Activated naive CD8-positive, alpha-beta T cell treated with anti-CD3 and anti-CD28 coated beads, Interleukin-2, amount 50 U/mL, for 24 hours (primary cell): ENCODE results near the gene ACBD6.
A peak's percentile ranks its signal among the peaks of the same experiment; 100 is the strongest.

Experiments used
- ATAC-seq: fragments of 150-1000 bp; cut with Tn5 transposase; one replicate; pipeline ENCODE4 v1.10.0; 2021
- DNase-seq: peaks from one replicate; pipeline ENCODE4 v3.0.0; 2021
- H3K27ac Mint-ChIP-seq: one replicate; pipeline ENCODE4 v1.8.0; 2021; ENCODE audit warnings: mild to moderate bottlenecking, mixed read lengths
- H3K27me3 Mint-ChIP-seq: one replicate; pipeline ENCODE4 v1.8.0; 2021; ENCODE audit warnings: mixed read lengths
- H3K36me3 Mint-ChIP-seq: one replicate; pipeline ENCODE4 v1.8.0; 2021; ENCODE audit warnings: low read depth, mixed read lengths
- H3K4me1 Mint-ChIP-seq: one replicate; pipeline ENCODE4 v1.8.0; 2021; ENCODE audit warnings: mixed read lengths
- H3K4me3 Mint-ChIP-seq: one replicate; pipeline ENCODE4 v1.8.0; 2021; ENCODE audit warnings: mild to moderate bottlenecking, moderate library complexity, mixed read lengths
- H3K9me3 Mint-ChIP-seq: one replicate; pipeline ENCODE4 v1.8.0; 2021; ENCODE audit warnings: mixed read lengths

The ACBD6 gene

GRCh38 chr1:180248731-180249681 is 253.4 kb downstream of the ACBD6 start:
- no peak overlapping the region for H3K4me3 Mint-ChIP-seq

DNA sequence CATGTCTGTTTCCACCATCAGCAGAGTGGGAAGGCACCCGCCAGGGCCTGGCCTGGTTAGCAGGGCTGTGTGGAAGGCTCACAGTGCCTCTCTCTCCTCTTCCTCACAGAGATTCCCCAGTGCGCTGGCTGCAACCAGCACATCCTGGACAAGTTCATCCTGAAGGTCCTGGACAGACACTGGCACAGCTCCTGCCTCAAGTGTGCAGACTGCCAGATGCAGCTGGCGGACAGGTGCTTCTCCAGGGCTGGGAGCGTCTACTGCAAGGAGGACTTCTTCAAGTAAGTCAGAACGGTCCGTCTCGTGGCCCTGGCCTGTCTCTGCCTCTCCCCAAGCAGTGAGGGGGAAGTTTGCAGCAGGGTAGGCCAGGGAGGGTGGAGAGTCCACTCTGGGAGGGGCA is 254.2 kb downstream of the ACBD6 start:
- DNase-seq (no peak), ATAC-seq (no peak)
- Mint-ChIP-seq H3K4me1 (peaks cover 2% of the 10 kb centered on the region), H3K9me3 (no peaks in the 10 kb centered on the region), H3K4me3 (no peak overlapping the region), H3K27me3 (peaks cover 31% of the 10 kb centered on the region), H3K36me3 (no peaks in the 10 kb centered on the region), H3K27ac (no peak overlapping the region)

More at GRCh38 chr1:180248731-180249681, 253.4 kb downstream of the ACBD6 start:
- Mint-ChIP-seq H3K4me1 (peaks cover 2% of the 10 kb centered on the region), H3K27me3 (peaks cover 28% of the 10 kb centered on the region), H3K27ac (no peak overlapping the region), H3K9me3 (no peaks in the 10 kb centered on the region), H3K36me3 (no peaks in the 10 kb centered on the region)
- no peak for ATAC-seq
- DNase-seq, result peak; percentile 20

GRCh38 chr1:180247580-180247979 is 254.8 kb downstream of the ACBD6 start:
- Mint-ChIP-seq H3K4me3 (no peak overlapping the region), H3K27ac (no peak overlapping the region), H3K27me3 (peaks cover 32% of the 10 kb centered on the region), H3K36me3 (no peaks in the 10 kb centered on the region), H3K4me1 (peaks cover 2% of the 10 kb centered on the region), H3K9me3 (no peaks in the 10 kb centered on the region)
- ATAC-seq (no peak), DNase-seq (no peak)

DNA sequence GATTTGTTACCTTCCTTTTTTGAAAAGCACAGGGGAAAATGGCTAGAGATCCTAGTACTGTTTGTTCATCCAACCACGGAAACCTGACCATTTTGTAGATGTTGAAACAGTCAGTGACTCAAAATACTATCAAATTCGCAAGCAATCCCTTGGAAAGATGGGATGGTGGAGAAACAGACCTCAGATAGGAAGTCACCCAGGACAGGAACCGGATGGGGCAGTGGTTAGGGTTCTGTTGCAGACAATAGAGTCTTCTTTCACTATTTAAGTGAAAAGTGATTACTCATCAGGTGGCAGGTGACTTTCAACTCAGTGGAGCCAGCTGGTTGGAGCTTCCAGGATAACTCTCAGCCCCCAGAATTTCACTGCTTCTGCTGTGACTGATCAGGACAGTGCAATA is 255.3 kb downstream of the ACBD6 start:
- Mint-ChIP-seq H3K36me3 (no peaks in the 10 kb centered on the region), H3K4me3 (no peak overlapping the region), H3K4me1 (peaks cover 2% of the 10 kb centered on the region), H3K27me3 (peaks cover 35% of the 10 kb centered on the region), H3K9me3 (no peaks in the 10 kb centered on the region), H3K27ac (no peak overlapping the region)
- DNase-seq (no peak), ATAC-seq (no peak)

- H3K9me3 Mint-ChIP-seq, result no peaks in the 10 kb centered on the region
- ATAC-seq, result no peak
- H3K27ac Mint-ChIP-seq, result no peak overlapping the region
- peaks cover 2% of the 10 kb centered on the region for H3K4me1 Mint-ChIP-seq
- DNase-seq, result no peak
- peaks cover 37% of the 10 kb centered on the region for H3K27me3 Mint-ChIP-seq
- H3K36me3 Mint-ChIP-seq, result no peaks in the 10 kb centered on the region
- no peak overlapping the region for H3K4me3 Mint-ChIP-seq
Measured at GRCh38 chr1:180246579-180246978, 255.8 kb downstream of the ACBD6 start.

DNA sequence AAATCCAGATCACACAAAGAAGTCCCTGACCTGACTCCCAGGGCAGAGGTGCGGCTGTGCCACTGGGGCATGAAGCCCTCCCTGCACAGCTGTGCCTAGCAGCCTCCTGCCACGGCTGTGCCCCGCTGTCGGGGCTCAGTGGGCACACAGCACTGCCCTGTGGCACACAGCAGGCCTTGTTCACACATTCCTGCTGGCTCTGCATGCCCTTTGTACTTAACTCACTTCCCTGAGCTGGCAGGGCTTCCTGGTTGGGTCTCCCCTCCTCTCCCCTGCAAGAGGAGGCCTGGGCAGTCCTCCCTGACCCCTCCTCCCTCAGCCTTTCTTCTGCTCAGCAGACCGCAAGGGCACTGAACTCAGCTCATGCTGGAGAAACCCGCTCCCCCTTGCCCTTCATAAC is 257.5 kb downstream of the ACBD6 start:
- no peak overlapping the region for H3K27ac Mint-ChIP-seq
- no peaks in the 10 kb centered on the region for H3K9me3 Mint-ChIP-seq

DNA sequence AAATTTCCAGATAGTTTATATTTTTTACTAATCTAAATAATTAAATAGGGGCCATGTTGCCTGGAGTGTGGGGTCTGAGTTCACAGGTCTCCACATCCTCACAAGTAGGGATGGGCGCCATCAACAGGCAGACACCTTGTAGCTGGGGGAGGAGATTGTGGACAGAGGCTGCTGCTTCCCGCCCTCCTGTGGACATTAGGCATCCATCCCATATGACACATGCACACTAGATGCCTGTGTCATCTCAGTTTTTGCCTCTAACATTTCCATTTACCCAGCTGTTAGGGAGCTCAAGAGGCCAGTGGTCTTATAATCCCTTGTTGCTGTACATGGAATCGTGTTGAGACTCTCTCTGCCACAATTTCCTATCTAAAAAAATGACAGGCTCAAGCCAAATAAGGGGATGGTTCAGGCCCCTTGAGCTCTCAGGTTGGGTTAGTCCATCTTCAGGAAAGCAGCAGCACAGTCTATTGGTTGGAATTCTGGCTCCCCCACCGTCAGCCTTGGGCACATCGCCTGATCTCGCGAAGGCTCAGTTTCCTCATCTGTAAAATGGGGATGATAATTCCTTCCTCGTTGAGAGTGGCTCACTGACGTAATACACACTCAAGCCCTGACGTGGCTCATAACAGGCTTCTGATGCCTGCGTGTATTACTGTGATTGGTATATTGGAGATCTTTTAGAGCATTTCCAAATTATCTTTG is 258.7 kb downstream of the ACBD6 start:
- Mint-ChIP-seq H3K36me3 (no peaks in the 10 kb centered on the region), H3K4me1 (no peaks in the 10 kb centered on the region), H3K27ac (no peak overlapping the region), H3K9me3 (no peaks in the 10 kb centered on the region), H3K4me3 (no peak overlapping the region), H3K27me3 (peaks cover 49% of the 10 kb centered on the region)
- ATAC-seq, result no peak
- DNase-seq, result no peak

More for the DNA sequence above, 257.5 kb downstream of the ACBD6 start:
- H3K4me3 Mint-ChIP-seq, result no peak overlapping the region
- no peaks in the 10 kb centered on the region for H3K4me1 Mint-ChIP-seq
- no peak for ATAC-seq
- H3K36me3 Mint-ChIP-seq, result no peaks in the 10 kb centered on the region
- DNase-seq, result no peak
- peaks cover 45% of the 10 kb centered on the region for H3K27me3 Mint-ChIP-seq

DNA sequence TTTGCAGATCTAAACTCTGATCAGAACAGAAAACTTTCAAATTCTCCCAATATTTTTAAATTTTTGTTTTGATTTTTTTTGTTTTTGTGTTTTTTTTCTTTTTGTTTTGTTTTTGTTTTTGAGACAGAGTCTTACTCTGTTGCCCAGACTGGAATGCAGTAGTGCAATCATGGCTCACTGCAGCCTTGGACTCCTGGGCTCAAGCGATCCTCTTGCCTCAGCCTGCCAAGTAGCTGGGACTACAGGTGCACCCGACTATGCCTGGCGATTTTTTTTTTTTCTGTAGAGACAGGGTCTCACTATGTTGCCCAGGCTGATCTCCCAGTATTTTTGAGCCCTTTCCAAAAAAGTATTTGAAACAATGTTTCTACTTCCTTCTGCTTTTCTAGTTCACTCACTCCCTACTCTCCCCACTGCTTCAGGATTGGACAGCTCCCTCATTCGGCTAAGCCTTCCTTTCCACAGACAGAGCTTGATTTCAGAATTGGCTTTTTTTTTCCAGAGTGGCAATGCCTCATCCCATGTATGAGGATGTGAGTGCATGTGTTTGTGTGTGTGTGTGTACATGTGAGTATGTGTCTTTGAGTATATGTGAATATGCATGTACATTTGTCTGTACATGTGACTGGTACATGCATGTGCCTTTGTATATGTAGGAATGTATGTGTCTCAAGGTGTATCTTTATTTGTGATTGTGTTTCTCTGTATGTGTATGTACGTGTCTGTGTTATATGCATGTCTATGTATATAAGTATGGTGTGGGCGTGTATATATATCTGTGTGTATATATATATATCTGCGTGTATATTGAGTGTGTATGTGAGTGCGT is 260.4 kb downstream of the ACBD6 start:
- Mint-ChIP-seq H3K36me3 (no peaks in the 10 kb centered on the region), H3K4me3 (no peak overlapping the region), H3K27me3 (peaks cover 66% of the 10 kb centered on the region), H3K9me3 (no peaks in the 10 kb centered on the region), H3K4me1 (no peaks in the 10 kb centered on the region), H3K27ac (no peak overlapping the region)
- ATAC-seq (no peak), DNase-seq (no peak)

DNA sequence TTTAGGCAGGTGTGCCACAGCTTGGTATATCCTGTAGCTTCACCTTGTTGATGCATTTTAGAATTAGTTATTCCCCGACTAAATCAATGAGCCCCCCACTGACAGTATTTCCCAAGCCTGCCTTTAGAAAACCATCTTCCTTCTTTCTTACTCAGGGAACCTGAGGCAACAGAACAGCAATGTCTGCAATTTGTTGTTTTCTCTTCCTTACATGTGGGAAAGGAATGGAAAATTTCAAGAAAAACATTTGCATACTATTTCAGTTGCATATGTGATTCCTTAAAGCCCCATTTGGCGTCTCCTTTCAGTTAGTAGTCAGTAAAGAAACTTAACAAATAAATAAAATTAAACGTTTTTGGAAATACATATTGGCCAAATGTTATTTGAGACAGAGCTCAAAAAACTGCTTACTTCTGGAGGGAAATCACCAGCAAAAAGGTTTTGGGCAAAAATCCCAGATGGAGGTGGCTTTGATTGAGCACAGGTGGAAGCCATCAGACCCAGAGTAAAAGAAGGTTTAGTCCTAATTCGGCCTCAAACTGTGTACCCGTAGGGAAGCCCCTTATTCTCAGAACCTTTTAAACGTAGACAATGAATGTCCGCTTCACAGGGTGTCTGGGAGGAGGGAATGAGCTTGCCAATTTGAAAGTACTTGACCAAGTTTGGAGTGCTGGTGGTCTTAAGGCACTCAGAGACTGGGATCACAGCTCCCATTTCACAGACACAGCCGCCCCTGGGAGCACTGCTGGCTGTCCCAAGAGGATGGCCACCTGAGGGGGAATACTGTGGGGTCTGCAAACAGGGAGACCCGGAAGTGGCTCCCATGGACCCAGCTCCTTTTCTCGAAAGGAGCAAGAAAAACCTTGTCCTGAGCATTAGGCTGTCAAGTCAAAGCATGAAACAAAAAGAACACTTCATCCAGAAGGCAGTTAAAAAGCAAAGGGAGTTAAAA is 263.0 kb downstream of the ACBD6 start:
- peaks cover 11% of the 10 kb centered on the region for H3K4me1 Mint-ChIP-seq
- DNase-seq, result no peak
- no peaks in the 10 kb centered on the region for H3K36me3 Mint-ChIP-seq
- peaks cover 89% of the 10 kb centered on the region for H3K27me3 Mint-ChIP-seq
- no peak for ATAC-seq
- no peaks in the 10 kb centered on the region for H3K9me3 Mint-ChIP-seq
- H3K27ac Mint-ChIP-seq, result no peak overlapping the region
- no peak overlapping the region for H3K4me3 Mint-ChIP-seq

GRCh38 chr1:180238675-180239074 is 263.7 kb downstream of the ACBD6 start:
- H3K36me3 Mint-ChIP-seq, result no peaks in the 10 kb centered on the region
- no peak for DNase-seq
- H3K4me1 Mint-ChIP-seq, result peaks cover 17% of the 10 kb centered on the region
- H3K4me3 Mint-ChIP-seq, result no peak overlapping the region
- no peaks in the 10 kb centered on the region for H3K9me3 Mint-ChIP-seq
- peaks cover 89% of the 10 kb centered on the region for H3K27me3 Mint-ChIP-seq
- H3K27ac Mint-ChIP-seq, result no peak overlapping the region
- no peak for ATAC-seq
